HepG2 (cell line): ENCODE results near the gene FAM50A. TPM values are rescaled to one million over a fixed set of nuclear protein-coding genes. Genes with fewer than 3 reads are reported as not detected.

Experiments used
- ATAC-seq: fragments of 200-7000 bp; cut with Tn5 transposase; 3 replicates; pipeline ENCODE4 v1.9.1; 2020; ENCODE audit warnings: mild to moderate bottlenecking, moderate library complexity
- BruUV-seq: library from RNA; stranded (reverse); fragments of 400-500 nt; replicated peaks from 2 replicates; lab custom pipeline; 2021; lab: Mats Ljungman, UMichigan
- CTCF ChIA-PET: fragments of 300-600 bp; formaldehyde crosslinking; extraction: SDS; loops from one replicate; lab custom pipeline; 2021; ENCODE audit warnings: low total read pairs, inconsistent platforms, low intra/inter-chr PET ratio; lab: Yijun Ruan, JAX
- POLR2A ChIA-PET: fragments of 350-600 bp; sonication (Branson Sonifier 250); formaldehyde crosslinking; loops from one replicate; lab custom pipeline; 2020; ENCODE audit warnings: antibody characterized with exemption, inconsistent platforms; lab: Yijun Ruan, JAX
- DNase-seq: peaks from one replicate; pipeline ENCODE4 v3.0.0-alpha.2; 2015; ENCODE audit warnings: low spot score
- FAIRE-seq: peaks from 3 replicates; lab custom pipeline; 2011; peaks lifted over from hg19 to GRCh38; lab: Jason Lieb, UNC
- H2AFZ ChIP-seq: one replicate; pipeline ENCODE4 v1.6.1; 2011; ENCODE audit warnings: low read length, inconsistent platforms
- H3K27ac ChIP-seq: fragments of 300-600 bp; 3 replicates; pipeline ENCODE4 v1.8.0; 2011; ENCODE audit warnings: mixed run types, mild to moderate bottlenecking, mixed read lengths, low read length, inconsistent platforms; ENCODE audit not compliant: insufficient read depth; ENCODE audit errors: extremely low read length
- H3K27me3 ChIP-seq, 2 experiments: fragments of 200-600 bp in 1 of 2; 2 replicates in 1 of 2; 3 replicates in 1 of 2; pipeline versions ENCODE4 v1.6.0 to v1.8.0; 2011; ENCODE audit warnings: low read length in 2 of 2, mild to moderate bottlenecking in 2 of 2, moderate library complexity in 2 of 2, inconsistent platforms in 1 of 2; ENCODE audit not compliant: insufficient read depth in 2 of 2, control insufficient read depth in 1 of 2
- H3K36me3 ChIP-seq, 2 experiments: fragments of 200-600 bp in 1 of 2; replicated peaks in 1 of 2; 2 replicates in 1 of 2; 3 replicates in 1 of 2; pipeline versions ENCODE4 v1.5.1 to v1.8.0; 2011; ENCODE audit warnings: low read length in 2 of 2, inconsistent platforms in 1 of 2; ENCODE audit not compliant: insufficient read depth in 2 of 2, control insufficient read depth in 1 of 2
- H3K4me1 ChIP-seq: 2 replicates; pipeline ENCODE4 v1.5.1; 2012; ENCODE audit warnings: low read length, inconsistent platforms; ENCODE audit not compliant: insufficient read depth
- H3K4me2 ChIP-seq: 2 replicates; pipeline ENCODE4 v1.6.0; 2011; ENCODE audit warnings: low read depth, low read length, inconsistent platforms
- H3K4me3 ChIP-seq, 3 experiments: fragments of 200-600 bp in 1 of 3; sonication (generic), shearing (Covaris generic) in 1 of 3; replicated peaks in 1 of 3; 2 replicates each; pipeline ENCODE4 v1.5.1; 2011 to 2016; ENCODE audit warnings: low read length in 3 of 3, inconsistent platforms in 2 of 3, low read depth in 2 of 3, mild to moderate bottlenecking in 2 of 3, control low read depth in 1 of 3, mixed read lengths in 1 of 3; ENCODE audit not compliant: insufficient read depth in 1 of 3
- H3K79me2 ChIP-seq: one replicate; pipeline ENCODE4 v1.6.1; 2011; ENCODE audit warnings: low read length, inconsistent platforms; ENCODE audit not compliant: insufficient read depth
- H3K9ac ChIP-seq: 2 replicates; pipeline ENCODE4 v1.6.0; 2011; ENCODE audit warnings: mild to moderate bottlenecking, low read depth, low read length, inconsistent platforms; ENCODE audit not compliant: insufficient read depth
- H3K9me3 ChIP-seq: 2 replicates; pipeline ENCODE4 v1.5.1; 2012; ENCODE audit warnings: mild to moderate bottlenecking, low read length
- H4K20me1 ChIP-seq: 2 replicates; pipeline ENCODE4 v1.6.0; 2011; ENCODE audit warnings: inconsistent platforms, mild to moderate bottlenecking, low read length, moderate library complexity; ENCODE audit not compliant: insufficient read depth
- AHDC1 ChIP-seq: sonication (generic); formaldehyde crosslinking; IDR thresholded peaks from 2 replicates; pipeline ENCODE4 v1.5.1; 2020; ENCODE audit warnings: mild to moderate bottlenecking, missing genetic modification reagents, borderline replicate concordance
- ASH2L ChIP-seq: fragments of 300-600, 200-600 bp; sonication (generic); IDR thresholded peaks from 2 replicates; pipeline ENCODE4 v1.7.0; 2017; ENCODE audit warnings: low read depth, mild to moderate bottlenecking, moderate library complexity, mixed read lengths, low read length; ENCODE audit not compliant: insufficient read length
- BRD4 ChIP-seq: sonication (generic); formaldehyde crosslinking; IDR thresholded peaks from 2 replicates; pipeline ENCODE4 v1.4.0; 2020; ENCODE audit warnings: missing genetic modification reagents
- GZF1 ChIP-seq: sonication (generic); formaldehyde crosslinking; IDR thresholded peaks from 2 replicates; pipeline ENCODE4 v1.5.1; 2020; ENCODE audit warnings: mild to moderate bottlenecking, missing genetic modification reagents
- NPAS2 ChIP-seq: sonication (generic); formaldehyde crosslinking; IDR thresholded peaks from 2 replicates; pipeline ENCODE4 v1.8.0; 2022; ENCODE audit warnings: mild to moderate bottlenecking, missing genetic modification reagents, borderline replicate concordance
- NR2C2 ChIP-seq: sonication (generic); formaldehyde crosslinking; IDR thresholded peaks from 2 replicates; pipeline ENCODE4 v1.4.0; 2020; ENCODE audit warnings: missing genetic modification reagents, mild to moderate bottlenecking, moderate library complexity, borderline replicate concordance
- SOX5 ChIP-seq: IDR thresholded peaks from 2 replicates; pipeline ENCODE4 v1.6.1; 2016; ENCODE audit warnings: borderline replicate concordance
- TBX3 ChIP-seq: fragments of 450-650 bp; IDR thresholded peaks from 2 replicates; pipeline ENCODE4 v1.6.1; 2017; ENCODE audit warnings: antibody characterized with exemption, mild to moderate bottlenecking, inconsistent platforms, borderline replicate concordance
- ZFP36L1 ChIP-seq: sonication (generic); formaldehyde crosslinking; IDR thresholded peaks from 2 replicates; pipeline ENCODE4 v1.8.0; 2022; ENCODE audit warnings: mild to moderate bottlenecking, missing genetic modification reagents, moderate library complexity
- ZNF235 ChIP-seq: sonication (generic); formaldehyde crosslinking; IDR thresholded peaks from 2 replicates; pipeline ENCODE4 v1.8.1; 2023; ENCODE audit warnings: mild to moderate bottlenecking, missing genetic modification reagents, borderline replicate concordance
- ZNF597 ChIP-seq: sonication (generic); formaldehyde crosslinking; IDR thresholded peaks from 2 replicates; pipeline ENCODE4 v1.5.0; 2020; ENCODE audit warnings: missing genetic modification reagents
- WGBS: methylation state at CpG from one replicate; pipeline ENCODE4 v1.1.6; 2017; ENCODE audit warnings: low lambda C conversion rate; 5-methylcytosine and 5-hydroxymethylcytosine counted together
- in situ Hi-C: cut with HindIII; loops from 2 replicates; pipeline ENCODE4 v1.10.0; 2017; ENCODE audit warnings: low pct_unique_long_range_greater_than_20kb; ENCODE audit not compliant: extremely low pct_ligation_motif_present
- intact Hi-C: fragments of 100-400 bp; cut with micrococcal nuclease; formaldehyde crosslinking; loops from one replicate; pipeline ENCODE4 v1.10.0; 2022; ENCODE audit not compliant: unreplicated experiment
- polyA plus RNA-seq, 8 experiments: library from polyadenylated mRNA; depleted of rRNA in 3 of 8; stranded (reverse) in 7 of 8; unstranded in 1 of 8; fragments of >200 nt; fragmentation: Illumina TruSeq in 4 of 8; extraction: Trizol in 4 of 8; gene quantifications; 2 replicates each; pipeline versions ENCODE4 v1.2.1 to v1.2.3, GENCODE V29; 2011 to 2016; ENCODE audit warnings: low read depth in 4 of 8, missing spikeins in 1 of 8, mixed read lengths in 1 of 8; ENCODE audit not compliant: insufficient read depth in 1 of 8
- total RNA-seq, 5 experiments: library from RNA; depleted of rRNA; stranded (reverse); fragments of >200 nt; fragmentation: Illumina TruSeq; extraction: Trizol; gene quantifications; 2 replicates each; pipeline ENCODE4 v1.2.3, GENCODE V29; 2016; ENCODE audit warnings: low read depth in 1 of 5

The FAM50A gene
- total and polyA plus RNA-seq, 2 of the 13 experiments (the other 11 are each of a cell fraction or from before 2014, with no cell fraction given) = 30.7 to 40.7 TPM

GRCh38 chrX:154464806-154465365 lies 20.9 kb downstream of the FAM50A start:
- ATAC-seq = no peak
- in situ Hi-C loops = no loop called here

More at GRCh38 chrX:154464806-154465365, 20.9 kb downstream of the FAM50A start:
- H3K4me2 ChIP-seq = no peak overlapping the region
- H3K36me3 ChIP-seq = peaks cover 3 to 9% of the 10 kb centered on the region in 2 experiments; a peak in 3 of 5 replicates
- TF ChIP-seq SOX5 (CRISPR knock-in tag) (no peak), ZNF235 (CRISPR knock-in tag) (no peak), GZF1 (CRISPR knock-in tag) (no peak), NPAS2 (CRISPR knock-in tag) (no peak), ZFP36L1 (CRISPR knock-in tag) (no peak), AHDC1 (no peak), ASH2L (no peak), NR2C2 (no peak), BRD4 (CRISPR knock-in tag) (no peak), TBX3 (no peak), ZNF597 (CRISPR knock-in tag) (no peak)
- POLR2A ChIA-PET = no interaction called here
- H3K9ac ChIP-seq = no peak overlapping the region
- no peaks in the 10 kb centered on the region for H4K20me1 ChIP-seq
- no peak overlapping the region for H3K4me3 ChIP-seq
- no peaks in the 10 kb centered on the region for H3K9me3 ChIP-seq
- DNase-seq (no peak), FAIRE-seq (no peak)
- no peaks in the 10 kb centered on the region for H3K27me3 ChIP-seq
- 100% methylated on average over 1 of the region's 28 CpGs for WGBS
- intact Hi-C loops = no loop called here
- no peak overlapping the region for H2AFZ ChIP-seq
- no peak overlapping the region for H3K27ac ChIP-seq
- no peaks in the 10 kb centered on the region for H3K79me2 ChIP-seq
- H3K4me1 ChIP-seq = no peaks in the 10 kb centered on the region
- CTCF ChIA-PET = no interaction called here
- no TSS peak for BruUV-seq
